HEK293 (cell line): ENCODE data around the gene NSMCE1.

Experiments
- BCL11A ChIP-seq: fragments of 450-650 bp; formaldehyde crosslinking; IDR thresholded peaks from 2 replicates; pipeline ENCODE4 v1.5.1; 2016; ENCODE audit warnings: low read depth, missing biosample characterization, missing genetic modification characterization
- GLI2 ChIP-seq: fragments of 450-650 bp; formaldehyde crosslinking; IDR thresholded peaks from 2 replicates; pipeline ENCODE4; 2017; ENCODE audit warnings: missing biosample characterization, missing genetic modification characterization, low read depth, borderline replicate concordance
- GLIS1 ChIP-seq: fragments of 450-650 bp; formaldehyde crosslinking; IDR thresholded peaks from 2 replicates; pipeline ENCODE4 v1.5.1; 2016; ENCODE audit warnings: missing biosample characterization, missing genetic modification characterization
- IKZF3 ChIP-seq: fragments of 450-650 bp; IDR thresholded peaks from 2 replicates; pipeline ENCODE4 v1.5.0; 2018; ENCODE audit warnings: missing biosample characterization, mild to moderate bottlenecking, missing genetic modification characterization, moderate library complexity
- KLF10 ChIP-seq: fragments of 450-650 bp; IDR thresholded peaks from 2 replicates; pipeline ENCODE4 v1.5.1; 2018; ENCODE audit warnings: missing biosample characterization, mild to moderate bottlenecking, missing genetic modification characterization
- KLF8 ChIP-seq: fragments of 450-650 bp; formaldehyde crosslinking; IDR thresholded peaks from 2 replicates; pipeline ENCODE4 v1.5.1; 2016; ENCODE audit warnings: missing biosample characterization, missing genetic modification characterization
- SP3 ChIP-seq: fragments of 450-650 bp; formaldehyde crosslinking; IDR thresholded peaks from 2 replicates; pipeline ENCODE4 v1.5.1; 2016; ENCODE audit warnings: missing biosample characterization, missing genetic modification characterization
- ZBTB20 ChIP-seq: fragments of 450-650 bp; formaldehyde crosslinking; IDR thresholded peaks from 2 replicates; pipeline ENCODE4 v1.5.1; 2016; ENCODE audit warnings: missing biosample characterization, missing genetic modification characterization
- ZNF114 ChIP-seq: fragments of 450-650 bp; formaldehyde crosslinking; IDR thresholded peaks from 2 replicates; pipeline ENCODE4 v1.5.0; 2017; ENCODE audit warnings: missing biosample characterization, missing genetic modification characterization
- ZNF132 ChIP-seq: fragments of 450-650 bp; formaldehyde crosslinking; IDR thresholded peaks from 2 replicates; pipeline ENCODE4 v1.5.1; 2017; ENCODE audit warnings: missing biosample characterization, missing genetic modification characterization, borderline replicate concordance
- ZNF140 ChIP-seq: fragments of 450-650 bp; formaldehyde crosslinking; IDR thresholded peaks from 2 replicates; pipeline ENCODE4 v1.5.1; 2016; ENCODE audit warnings: missing biosample characterization, missing genetic modification characterization
- ZNF19 ChIP-seq: fragments of 450-650 bp; formaldehyde crosslinking; IDR thresholded peaks from 2 replicates; pipeline ENCODE4; 2016; ENCODE audit warnings: missing biosample characterization, missing genetic modification characterization, low read depth
- ZNF239 ChIP-seq: fragments of 450-650 bp; formaldehyde crosslinking; IDR thresholded peaks from 2 replicates; pipeline ENCODE4 v1.5.1; 2016; ENCODE audit warnings: missing biosample characterization, missing genetic modification characterization
- ZNF248 ChIP-seq: fragments of 450-650 bp; formaldehyde crosslinking; IDR thresholded peaks from 2 replicates; pipeline ENCODE4 v1.5.1; 2017; ENCODE audit warnings: missing biosample characterization, missing genetic modification characterization
- ZNF302 ChIP-seq: fragments of 450-650 bp; formaldehyde crosslinking; IDR thresholded peaks from 2 replicates; pipeline ENCODE4 v1.5.1; 2016; ENCODE audit warnings: missing biosample characterization, missing genetic modification characterization, low read depth
- ZNF335 ChIP-seq: fragments of 450-650 bp; formaldehyde crosslinking; conservative IDR thresholded peaks from 2 replicates; pipeline ENCODE4 v1.5.1; 2016; ENCODE audit warnings: missing biosample characterization, missing genetic modification characterization
- ZNF423 ChIP-seq: fragments of 450-650 bp; formaldehyde crosslinking; IDR thresholded peaks from 2 replicates; pipeline ENCODE4 v1.5.1; 2016; ENCODE audit warnings: missing biosample characterization, missing genetic modification characterization
- ZNF501 ChIP-seq: fragments of 450-650 bp; formaldehyde crosslinking; IDR thresholded peaks from 2 replicates; pipeline ENCODE4 v1.5.1; 2016; ENCODE audit warnings: missing biosample characterization, missing genetic modification characterization
- ZNF623 ChIP-seq: fragments of 450-650 bp; formaldehyde crosslinking; IDR thresholded peaks from 2 replicates; pipeline ENCODE4 v1.5.1; 2016; ENCODE audit warnings: missing biosample characterization, missing genetic modification characterization
- ZNF626 ChIP-seq: fragments of 450-650 bp; sonication (Bioruptor Pico); formaldehyde crosslinking; IDR thresholded peaks from 2 replicates; pipeline ENCODE4 v1.5.1; 2018; ENCODE audit warnings: missing biosample characterization, missing genetic modification characterization, inconsistent platforms
- TF ChIP-seq, protein P1 (sequence below): fragments of 450-650 bp; formaldehyde crosslinking; IDR thresholded peaks from 2 replicates; pipeline ENCODE4 v1.5.1; 2016; ENCODE audit warnings: missing biosample characterization, missing genetic modification characterization
- TF ChIP-seq, protein P2 (sequence below): fragments of 450-650 bp; formaldehyde crosslinking; IDR thresholded peaks from 2 replicates; pipeline ENCODE4 v1.5.1; 2016; ENCODE audit warnings: missing biosample characterization, missing genetic modification characterization
- TF ChIP-seq, protein P3 (sequence below): fragments of 450-650 bp; formaldehyde crosslinking; IDR thresholded peaks from 2 replicates; pipeline ENCODE4 v1.5.1; 2016; ENCODE audit warnings: missing biosample characterization, missing genetic modification characterization
- TF ChIP-seq, protein P4 (sequence below): fragments of 450-650 bp; formaldehyde crosslinking; IDR thresholded peaks from 2 replicates; pipeline ENCODE4 v1.5.1; 2016; ENCODE audit warnings: missing biosample characterization, missing genetic modification characterization
- TF ChIP-seq, protein P5 (sequence below): fragments of 450-650 bp; formaldehyde crosslinking; IDR thresholded peaks from 2 replicates; pipeline ENCODE4 v1.5.0; 2017; ENCODE audit warnings: missing biosample characterization, missing genetic modification characterization, borderline replicate concordance
- TF ChIP-seq, protein P6 (sequence below): fragments of 450-650 bp; formaldehyde crosslinking; IDR thresholded peaks from 2 replicates; pipeline ENCODE4 v1.5.1; 2016; ENCODE audit warnings: missing biosample characterization, missing genetic modification characterization

NSMCE1 gene

DNA sequence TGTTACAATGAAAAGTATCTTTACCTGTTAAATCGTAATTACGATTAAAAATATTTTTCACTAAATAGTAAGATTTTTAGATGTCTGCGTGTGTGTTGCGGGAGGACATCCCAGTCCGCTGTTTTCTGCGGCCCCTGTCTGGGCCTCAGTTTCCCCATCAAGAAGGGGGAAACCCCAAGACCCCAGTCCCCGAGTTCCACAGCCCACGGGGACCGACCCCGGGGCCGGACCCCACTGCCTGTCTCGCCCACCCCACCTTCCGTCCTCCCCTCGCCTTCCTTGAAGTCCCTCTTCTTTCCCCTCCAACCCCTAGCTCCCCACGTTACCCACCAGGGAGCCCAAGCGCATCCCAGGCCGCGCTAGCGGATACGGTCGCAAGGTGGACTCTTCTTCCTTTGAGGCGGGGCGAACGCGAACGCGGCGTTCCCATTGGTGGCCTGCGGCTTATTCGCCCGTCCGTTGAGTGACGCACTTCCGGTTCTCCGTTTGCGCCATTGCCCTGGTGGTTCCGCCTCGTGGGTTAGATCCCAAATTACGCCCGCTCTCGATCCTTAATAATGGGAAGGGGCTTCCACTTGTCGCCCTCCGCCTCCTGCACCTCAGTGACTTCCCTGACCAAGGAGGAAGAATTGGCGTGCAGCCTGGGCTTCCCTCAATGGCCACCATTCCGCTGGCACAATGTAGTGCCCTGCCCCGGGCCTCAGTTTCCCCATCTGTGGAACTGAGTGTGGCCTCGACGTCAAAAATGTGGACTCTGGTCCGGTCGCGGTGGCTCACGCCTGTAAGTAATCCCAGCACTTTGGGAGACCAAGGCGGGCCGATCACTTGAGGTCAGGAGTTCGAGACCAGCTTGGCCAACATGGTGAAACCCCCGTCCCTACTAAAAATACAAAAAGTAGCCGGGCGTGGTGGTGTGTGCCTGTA lies at the start of gene NSMCE1 (continued):
- TF ChIP-seq, protein P1, sequence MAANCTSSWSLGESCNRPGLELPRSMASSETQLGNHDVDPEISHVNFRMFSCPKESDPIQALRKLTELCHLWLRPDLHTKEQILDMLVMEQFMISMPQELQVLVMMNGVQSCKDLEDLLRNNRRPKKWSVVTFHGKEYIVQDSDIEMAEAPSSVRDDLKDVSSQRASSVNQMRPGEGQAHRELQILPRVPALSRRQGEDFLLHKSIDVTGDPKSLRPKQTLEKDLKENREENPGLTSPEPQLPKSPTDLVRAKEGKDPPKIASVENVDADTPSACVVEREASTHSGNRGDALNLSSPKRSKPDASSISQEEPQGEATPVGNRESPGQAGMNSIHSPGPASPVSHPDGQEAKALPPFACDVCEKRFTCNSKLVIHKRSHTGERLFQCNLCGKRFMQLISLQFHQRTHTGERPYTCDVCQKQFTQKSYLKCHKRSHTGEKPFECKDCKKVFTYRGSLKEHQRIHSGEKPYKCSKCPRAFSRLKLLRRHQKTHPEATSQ, result 0 out of 2 replicates have a peak, but pooled peaks have one; percentile 52
- no peak for TF ChIP-seq ZNF19 (tag by site-specific recombination)
- TF ChIP-seq SP3 (tag by site-specific recombination), result no peak
- TF ChIP-seq, protein P2, sequence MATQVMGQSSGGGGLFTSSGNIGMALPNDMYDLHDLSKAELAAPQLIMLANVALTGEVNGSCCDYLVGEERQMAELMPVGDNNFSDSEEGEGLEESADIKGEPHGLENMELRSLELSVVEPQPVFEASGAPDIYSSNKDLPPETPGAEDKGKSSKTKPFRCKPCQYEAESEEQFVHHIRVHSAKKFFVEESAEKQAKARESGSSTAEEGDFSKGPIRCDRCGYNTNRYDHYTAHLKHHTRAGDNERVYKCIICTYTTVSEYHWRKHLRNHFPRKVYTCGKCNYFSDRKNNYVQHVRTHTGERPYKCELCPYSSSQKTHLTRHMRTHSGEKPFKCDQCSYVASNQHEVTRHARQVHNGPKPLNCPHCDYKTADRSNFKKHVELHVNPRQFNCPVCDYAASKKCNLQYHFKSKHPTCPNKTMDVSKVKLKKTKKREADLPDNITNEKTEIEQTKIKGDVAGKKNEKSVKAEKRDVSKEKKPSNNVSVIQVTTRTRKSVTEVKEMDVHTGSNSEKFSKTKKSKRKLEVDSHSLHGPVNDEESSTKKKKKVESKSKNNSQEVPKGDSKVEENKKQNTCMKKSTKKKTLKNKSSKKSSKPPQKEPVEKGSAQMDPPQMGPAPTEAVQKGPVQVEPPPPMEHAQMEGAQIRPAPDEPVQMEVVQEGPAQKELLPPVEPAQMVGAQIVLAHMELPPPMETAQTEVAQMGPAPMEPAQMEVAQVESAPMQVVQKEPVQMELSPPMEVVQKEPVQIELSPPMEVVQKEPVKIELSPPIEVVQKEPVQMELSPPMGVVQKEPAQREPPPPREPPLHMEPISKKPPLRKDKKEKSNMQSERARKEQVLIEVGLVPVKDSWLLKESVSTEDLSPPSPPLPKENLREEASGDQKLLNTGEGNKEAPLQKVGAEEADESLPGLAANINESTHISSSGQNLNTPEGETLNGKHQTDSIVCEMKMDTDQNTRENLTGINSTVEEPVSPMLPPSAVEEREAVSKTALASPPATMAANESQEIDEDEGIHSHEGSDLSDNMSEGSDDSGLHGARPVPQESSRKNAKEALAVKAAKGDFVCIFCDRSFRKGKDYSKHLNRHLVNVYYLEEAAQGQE (tag by site-specific recombination), result no peak
- TF ChIP-seq ZNF140, result no peak
- no peak; the same call in 1 of the 2 replicates for TF ChIP-seq ZBTB20 (tag by site-specific recombination)
- TF ChIP-seq, protein P3, sequence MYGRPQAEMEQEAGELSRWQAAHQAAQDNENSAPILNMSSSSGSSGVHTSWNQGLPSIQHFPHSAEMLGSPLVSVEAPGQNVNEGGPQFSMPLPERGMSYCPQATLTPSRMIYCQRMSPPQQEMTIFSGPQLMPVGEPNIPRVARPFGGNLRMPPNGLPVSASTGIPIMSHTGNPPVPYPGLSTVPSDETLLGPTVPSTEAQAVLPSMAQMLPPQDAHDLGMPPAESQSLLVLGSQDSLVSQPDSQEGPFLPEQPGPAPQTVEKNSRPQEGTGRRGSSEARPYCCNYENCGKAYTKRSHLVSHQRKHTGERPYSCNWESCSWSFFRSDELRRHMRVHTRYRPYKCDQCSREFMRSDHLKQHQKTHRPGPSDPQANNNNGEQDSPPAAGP (tag by site-specific recombination), result no peak
- TF ChIP-seq ZNF501 (tag by site-specific recombination), result peak; percentile 21; the same call in 1 of the 2 replicates
- no peak for TF ChIP-seq ZNF248
- no peak for TF ChIP-seq ZNF623
- TF ChIP-seq ZNF302, result no peak
- TF ChIP-seq, protein P4, sequence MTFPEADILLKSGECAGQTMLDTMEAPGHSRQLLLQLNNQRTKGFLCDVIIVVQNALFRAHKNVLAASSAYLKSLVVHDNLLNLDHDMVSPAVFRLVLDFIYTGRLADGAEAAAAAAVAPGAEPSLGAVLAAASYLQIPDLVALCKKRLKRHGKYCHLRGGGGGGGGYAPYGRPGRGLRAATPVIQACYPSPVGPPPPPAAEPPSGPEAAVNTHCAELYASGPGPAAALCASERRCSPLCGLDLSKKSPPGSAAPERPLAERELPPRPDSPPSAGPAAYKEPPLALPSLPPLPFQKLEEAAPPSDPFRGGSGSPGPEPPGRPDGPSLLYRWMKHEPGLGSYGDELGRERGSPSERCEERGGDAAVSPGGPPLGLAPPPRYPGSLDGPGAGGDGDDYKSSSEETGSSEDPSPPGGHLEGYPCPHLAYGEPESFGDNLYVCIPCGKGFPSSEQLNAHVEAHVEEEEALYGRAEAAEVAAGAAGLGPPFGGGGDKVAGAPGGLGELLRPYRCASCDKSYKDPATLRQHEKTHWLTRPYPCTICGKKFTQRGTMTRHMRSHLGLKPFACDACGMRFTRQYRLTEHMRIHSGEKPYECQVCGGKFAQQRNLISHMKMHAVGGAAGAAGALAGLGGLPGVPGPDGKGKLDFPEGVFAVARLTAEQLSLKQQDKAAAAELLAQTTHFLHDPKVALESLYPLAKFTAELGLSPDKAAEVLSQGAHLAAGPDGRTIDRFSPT (tag by site-specific recombination), result no peak
- TF ChIP-seq ZNF132 (tag by site-specific recombination), result no peak
- no peak for TF ChIP-seq GLI2
- TF ChIP-seq, protein P5, sequence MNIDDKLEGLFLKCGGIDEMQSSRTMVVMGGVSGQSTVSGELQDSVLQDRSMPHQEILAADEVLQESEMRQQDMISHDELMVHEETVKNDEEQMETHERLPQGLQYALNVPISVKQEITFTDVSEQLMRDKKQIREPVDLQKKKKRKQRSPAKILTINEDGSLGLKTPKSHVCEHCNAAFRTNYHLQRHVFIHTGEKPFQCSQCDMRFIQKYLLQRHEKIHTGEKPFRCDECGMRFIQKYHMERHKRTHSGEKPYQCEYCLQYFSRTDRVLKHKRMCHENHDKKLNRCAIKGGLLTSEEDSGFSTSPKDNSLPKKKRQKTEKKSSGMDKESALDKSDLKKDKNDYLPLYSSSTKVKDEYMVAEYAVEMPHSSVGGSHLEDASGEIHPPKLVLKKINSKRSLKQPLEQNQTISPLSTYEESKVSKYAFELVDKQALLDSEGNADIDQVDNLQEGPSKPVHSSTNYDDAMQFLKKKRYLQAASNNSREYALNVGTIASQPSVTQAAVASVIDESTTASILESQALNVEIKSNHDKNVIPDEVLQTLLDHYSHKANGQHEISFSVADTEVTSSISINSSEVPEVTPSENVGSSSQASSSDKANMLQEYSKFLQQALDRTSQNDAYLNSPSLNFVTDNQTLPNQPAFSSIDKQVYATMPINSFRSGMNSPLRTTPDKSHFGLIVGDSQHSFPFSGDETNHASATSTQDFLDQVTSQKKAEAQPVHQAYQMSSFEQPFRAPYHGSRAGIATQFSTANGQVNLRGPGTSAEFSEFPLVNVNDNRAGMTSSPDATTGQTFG, result no peak
- TF ChIP-seq, protein P6, sequence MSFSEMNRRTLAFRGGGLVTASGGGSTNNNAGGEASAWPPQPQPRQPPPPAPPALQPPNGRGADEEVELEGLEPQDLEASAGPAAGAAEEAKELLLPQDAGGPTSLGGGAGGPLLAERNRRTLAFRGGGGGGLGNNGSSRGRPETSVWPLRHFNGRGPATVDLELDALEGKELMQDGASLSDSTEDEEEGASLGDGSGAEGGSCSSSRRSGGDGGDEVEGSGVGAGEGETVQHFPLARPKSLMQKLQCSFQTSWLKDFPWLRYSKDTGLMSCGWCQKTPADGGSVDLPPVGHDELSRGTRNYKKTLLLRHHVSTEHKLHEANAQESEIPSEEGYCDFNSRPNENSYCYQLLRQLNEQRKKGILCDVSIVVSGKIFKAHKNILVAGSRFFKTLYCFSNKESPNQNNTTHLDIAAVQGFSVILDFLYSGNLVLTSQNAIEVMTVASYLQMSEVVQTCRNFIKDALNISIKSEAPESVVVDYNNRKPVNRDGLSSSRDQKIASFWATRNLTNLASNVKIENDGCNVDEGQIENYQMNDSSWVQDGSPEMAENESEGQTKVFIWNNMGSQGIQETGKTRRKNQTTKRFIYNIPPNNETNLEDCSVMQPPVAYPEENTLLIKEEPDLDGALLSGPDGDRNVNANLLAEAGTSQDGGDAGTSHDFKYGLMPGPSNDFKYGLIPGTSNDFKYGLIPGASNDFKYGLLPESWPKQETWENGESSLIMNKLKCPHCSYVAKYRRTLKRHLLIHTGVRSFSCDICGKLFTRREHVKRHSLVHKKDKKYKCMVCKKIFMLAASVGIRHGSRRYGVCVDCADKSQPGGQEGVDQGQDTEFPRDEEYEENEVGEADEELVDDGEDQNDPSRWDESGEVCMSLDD (tag by site-specific recombination), result no peak
- TF ChIP-seq KLF10 (tag by site-specific recombination), result no peak
- no peak for TF ChIP-seq ZNF626
- peak; percentile 58; the same call in 1 of the 2 replicates for TF ChIP-seq IKZF3
- TF ChIP-seq KLF8, result no peak
- no peak for TF ChIP-seq ZNF114
- peak; percentile 74 for TF ChIP-seq ZNF335 (tag by site-specific recombination)
- no peak for TF ChIP-seq ZNF423 (tag by site-specific recombination)
- TF ChIP-seq ZNF239, result no peak
- no peak for TF ChIP-seq BCL11A (tag by site-specific recombination)
- no peak for TF ChIP-seq GLIS1 (tag by site-specific recombination)
